Measurements from ENCODE around the gene ACOX2.

ACOX2 gene

DNA sequence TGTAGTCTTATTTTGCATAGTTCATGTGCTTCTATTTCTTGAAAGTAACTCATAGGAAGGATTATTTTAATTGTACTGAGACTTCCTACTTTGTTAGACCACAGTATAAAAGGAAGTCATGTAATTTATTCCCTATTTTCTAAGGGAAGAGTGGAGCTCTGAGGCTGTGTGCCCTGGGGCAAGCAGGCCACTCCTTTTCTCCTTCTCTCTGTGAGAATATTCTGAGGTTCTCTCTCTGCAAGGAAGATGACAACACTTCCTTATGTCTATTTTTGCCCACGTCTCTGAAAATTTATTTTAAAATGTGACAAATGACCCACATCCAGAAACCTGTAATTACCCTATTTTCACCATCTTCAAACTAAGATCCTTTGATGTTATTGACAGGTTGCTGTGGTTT lies 34.1 kb downstream of the ACOX2 start:
- DNase-seq: no peak

GRCh38 chr3:58497097-58497496 lies 39.9 kb downstream of the ACOX2 start:
- peak; percentile 8 for DNase-seq

DNA sequence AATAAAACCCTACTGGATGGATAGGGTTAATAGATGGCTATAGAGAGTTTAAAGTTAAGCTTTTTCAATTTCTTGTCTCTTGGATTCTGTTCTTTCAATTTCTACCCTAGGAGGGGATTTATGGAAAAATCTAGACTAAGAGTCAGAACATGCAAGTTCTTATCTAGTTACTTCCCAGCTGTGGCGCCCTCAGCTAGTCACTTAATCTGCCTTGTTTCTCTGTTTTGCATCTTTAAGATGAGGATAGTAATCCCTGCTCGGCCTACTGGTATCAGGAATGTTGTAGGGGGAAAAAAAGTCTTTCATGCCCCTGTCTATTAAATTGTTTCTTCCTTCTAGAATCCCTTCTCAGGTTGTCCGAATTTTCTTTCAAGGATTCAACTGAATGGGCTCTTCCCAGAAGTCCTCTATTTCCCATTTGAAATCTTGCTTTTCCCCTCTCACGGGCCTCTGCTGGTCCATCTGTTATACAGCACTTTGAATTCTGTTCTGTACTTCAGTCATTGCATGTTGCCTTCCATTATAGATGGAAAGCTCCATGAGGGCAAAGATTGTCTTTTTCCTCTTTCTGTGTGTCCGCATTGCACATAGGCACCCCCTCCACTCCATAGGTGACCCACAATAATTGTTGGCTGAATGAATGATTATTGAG lies 40.7 kb downstream of the ACOX2 start:
- no peak for DNase-seq

DNA sequence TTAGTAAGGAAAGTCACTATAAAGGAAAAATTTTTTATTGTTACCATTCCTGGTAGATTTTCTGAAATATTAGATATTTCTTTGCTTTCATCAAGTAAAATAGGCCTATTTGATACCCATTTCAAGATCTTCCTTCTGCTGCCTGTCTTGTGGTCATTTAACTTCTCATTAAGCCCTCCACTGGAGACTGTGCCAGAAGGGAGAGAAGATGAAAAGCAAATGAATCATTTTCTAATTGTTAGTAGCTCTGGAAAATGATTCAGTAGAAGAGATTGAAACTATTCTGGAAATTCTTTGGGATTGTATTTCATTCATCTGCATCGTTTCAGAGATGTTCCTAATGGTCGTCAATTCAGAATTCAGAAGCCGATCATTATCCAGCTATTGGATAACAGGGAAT lies 41.9 kb downstream of the ACOX2 start:
- no peak for DNase-seq

DNA sequence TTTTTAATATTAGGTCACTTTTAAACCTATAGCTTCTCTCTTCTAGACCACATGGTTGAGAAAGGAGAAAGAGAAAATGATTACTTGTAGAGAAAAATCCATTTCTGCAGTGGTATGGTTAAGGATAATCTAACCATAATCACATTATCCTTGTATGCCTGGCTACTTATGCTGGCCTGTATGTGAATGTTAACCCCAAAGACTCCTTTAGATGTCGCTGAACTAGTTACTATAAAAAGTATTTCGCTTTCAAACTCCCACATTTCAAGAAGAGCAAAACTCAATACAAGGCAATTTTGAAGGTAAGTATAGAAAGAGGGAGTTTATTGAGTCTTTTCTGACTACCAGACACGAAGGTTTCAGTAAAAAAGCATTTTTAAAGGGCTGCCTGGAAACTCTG lies 42.9 kb downstream of the ACOX2 start:
- DNase-seq: no peak

- peak; percentile 5 for DNase-seq
These were observed 44.5 kb downstream of the ACOX2 start for GRCh38 chr3:58492494-58492905.

DNA sequence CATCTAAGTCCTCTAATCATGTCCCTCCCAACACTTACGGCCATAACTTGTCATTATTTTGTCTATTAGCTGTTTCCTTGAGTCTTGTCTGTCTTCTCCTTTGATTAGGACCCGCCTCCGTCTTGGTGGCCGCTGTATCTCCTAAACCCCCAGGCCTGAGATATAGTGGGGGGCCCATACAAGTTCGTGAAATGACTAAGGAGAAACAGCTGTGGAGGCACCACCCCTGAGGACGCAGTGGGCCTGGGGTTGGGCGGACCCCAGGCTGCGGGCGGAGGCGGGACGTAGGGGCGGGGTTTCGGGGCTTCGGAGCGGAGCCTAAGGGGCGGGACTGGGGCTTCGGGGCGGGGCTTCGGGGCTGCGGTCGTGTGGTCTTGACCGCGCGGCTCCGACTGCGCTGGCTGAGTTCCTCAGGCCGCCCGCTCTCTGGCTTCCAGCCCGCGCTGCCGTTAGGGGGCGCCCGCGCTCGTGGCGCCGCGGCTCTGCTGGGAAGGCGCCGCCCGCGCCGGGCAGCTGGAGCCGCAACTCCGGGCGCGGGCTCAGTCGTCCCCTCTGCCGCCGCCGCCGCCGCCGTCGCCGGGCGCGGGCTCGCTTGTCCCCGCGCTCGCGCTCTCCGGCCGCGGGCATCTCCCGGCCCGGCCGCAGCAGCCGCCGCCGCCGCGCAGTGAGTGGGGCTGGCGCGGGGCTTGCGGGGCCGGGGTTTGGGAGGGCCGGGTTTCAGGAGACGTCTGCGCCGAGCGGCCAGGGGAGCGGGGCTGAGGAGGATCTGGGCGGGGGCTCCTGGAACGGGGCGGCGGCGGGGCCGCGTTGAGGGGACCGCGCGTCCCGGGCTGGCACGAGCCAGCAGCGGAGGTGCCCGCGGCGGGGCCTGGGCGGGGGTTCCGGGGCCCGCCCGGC lies 45.2 kb downstream of the ACOX2 start, which contains the start of gene KCTD6:
KCTD6 (plus strand) TSS at position 591 of the 897 bp plus-strand sequence. CDS start 6,660 bp downstream, outside the sequence.
- DNase-seq: peak; percentile 84

GRCh38 chr3:58490860-58491501 lies 46.0 kb downstream of the ACOX2 start:
- peak; percentile 4 for DNase-seq

DNA sequence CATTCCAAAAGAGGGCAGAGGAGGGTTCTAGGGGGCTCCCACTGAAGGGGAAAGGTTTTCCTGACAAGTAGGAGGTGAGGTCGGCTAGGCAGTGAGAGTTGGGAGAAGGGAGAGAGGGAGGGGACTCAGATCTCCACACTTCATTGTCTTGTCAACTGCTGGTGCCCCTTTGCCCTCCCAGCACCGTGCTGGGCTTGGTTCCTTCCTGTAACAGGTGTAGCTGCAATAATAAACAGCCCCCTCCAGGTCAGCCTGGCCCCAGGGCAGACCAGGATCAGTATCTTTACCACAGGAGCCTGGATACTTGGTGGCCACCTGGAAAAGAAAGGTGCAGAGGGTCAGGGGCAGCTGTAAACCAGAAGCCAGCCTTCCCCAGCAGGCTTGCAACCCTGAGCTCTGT lies 48.0 kb downstream of the ACOX2 start:
- no peak for DNase-seq

GRCh38 chr3:58487140-58487886 lies 49.7 kb downstream of the ACOX2 start:
- peak; percentile 10 for DNase-seq

GRCh38 chr3:58485801-58486435 lies 51.1 kb downstream of the ACOX2 start:
- no peak for DNase-seq

GRCh38 chr3:58484722-58485069 lies 52.3 kb downstream of the ACOX2 start:
- DNase-seq: no peak

GRCh38 chr3:58484045-58484721 lies 52.8 kb downstream of the ACOX2 start:
- no peak for DNase-seq

- DNase-seq: no peak
These were observed 53.9 kb downstream of the ACOX2 start for GRCh38 chr3:58482917-58483636.

GRCh38 chr3:58480309-58480708 lies 56.7 kb downstream of the ACOX2 start:
- no peak for DNase-seq

DNA sequence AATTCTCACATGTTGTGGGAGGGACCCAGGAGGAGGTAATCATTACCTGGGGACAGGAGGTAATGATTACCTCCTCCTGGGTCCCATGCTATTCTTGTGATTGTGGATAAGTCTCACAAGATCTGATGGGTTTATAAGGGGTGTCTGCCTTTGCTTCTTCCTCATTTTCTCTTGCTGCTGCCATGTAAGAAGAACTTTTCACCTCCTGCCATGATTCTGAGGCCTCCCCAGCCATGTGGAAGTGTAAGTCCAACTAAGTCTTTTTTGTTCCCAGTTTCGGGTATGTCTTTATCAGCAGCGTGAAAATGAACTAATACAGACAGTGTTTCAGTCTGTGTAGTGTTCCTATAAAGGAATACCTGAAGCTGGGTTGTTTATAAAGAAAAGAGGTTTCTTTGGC lies 58.2 kb downstream of the ACOX2 start:
- no peak for DNase-seq

DNA sequence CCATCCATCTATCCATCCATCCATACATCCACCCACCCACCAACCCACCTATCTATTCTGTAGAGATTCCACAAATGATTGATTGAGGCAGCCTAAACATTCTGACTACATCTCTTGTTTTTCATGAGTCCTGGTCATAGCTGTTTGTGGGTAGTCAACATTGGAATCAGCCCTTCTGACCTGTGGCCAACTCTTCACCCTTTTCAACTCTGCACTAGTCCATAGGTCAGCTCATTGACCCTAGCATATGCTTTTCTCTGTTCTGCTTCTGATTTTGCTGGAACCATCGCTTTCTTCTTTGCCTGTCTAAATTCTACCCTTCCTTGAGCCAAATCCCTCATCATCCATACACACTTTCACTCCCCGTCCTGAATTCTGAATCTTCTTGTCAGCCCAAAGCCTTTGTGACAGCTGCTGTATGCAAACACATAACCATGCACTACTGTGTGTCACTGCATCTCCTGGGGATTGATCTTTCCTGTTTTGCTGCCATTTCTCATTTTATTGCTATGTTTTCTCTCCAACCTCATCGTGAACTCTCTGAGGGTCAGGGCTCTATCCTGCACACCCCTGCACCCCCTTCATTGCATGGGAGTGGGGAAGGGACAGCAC lies 61.9 kb downstream of the ACOX2 start:
- no peak for DNase-seq

GRCh38 chr3:58474348-58474911 lies 62.6 kb downstream of the ACOX2 start:
- DNase-seq: peak; percentile 7

DNA sequence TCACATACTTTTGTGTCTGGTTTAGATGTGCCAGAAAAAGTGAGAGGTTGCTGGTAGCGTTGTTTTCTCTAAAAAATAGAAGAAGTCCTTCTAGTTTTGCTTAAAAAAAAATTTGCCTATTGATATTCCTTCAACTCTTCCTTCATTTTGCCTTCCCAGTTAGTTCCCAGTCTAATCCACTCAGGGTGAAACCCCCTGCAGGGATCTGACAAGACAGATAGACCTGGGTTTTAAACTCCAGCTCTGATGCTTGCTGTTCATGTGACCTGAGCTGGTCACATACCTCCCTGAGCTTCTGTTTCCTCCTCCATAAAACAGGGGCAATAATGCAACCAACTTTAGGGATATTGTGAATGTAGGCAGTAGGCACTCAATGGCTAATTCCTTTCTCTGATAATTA lies 63.7 kb downstream of the ACOX2 start:
- DNase-seq: no peak
